Lower lobe of right lung (tissue), 2 donors: ENCODE measurements around the gene ARHGAP32. TPM values are rescaled to one million over a fixed set of nuclear protein-coding genes. Genes with fewer than 3 reads are reported as not detected.

Experiments used
- ATAC-seq, 2 donors: fragments of 200-7000 bp; cut with Tn5 transposase; one replicate each; pipeline ENCODE4 v1.9.1; 2020 to 2022; ENCODE audit warnings: mild to moderate bottlenecking in 2 of 2, moderate library complexity in 2 of 2
- DNase-seq: peaks from one replicate; pipeline ENCODE4 v3.0.0-alpha.2; 2020
- H3K27ac ChIP-seq: fragments of 200-600 bp; one replicate; pipeline ENCODE4 v1.8.0; 2022
- H3K27me3 ChIP-seq: fragments of 200-600 bp; one replicate; pipeline ENCODE4 v1.8.0; 2022; ENCODE audit warnings: low read depth
- H3K36me3 ChIP-seq: fragments of 200-600 bp; one replicate; pipeline ENCODE4 v1.8.0; 2022; ENCODE audit warnings: mild to moderate bottlenecking
- H3K4me1 ChIP-seq: fragments of 200-600 bp; one replicate; pipeline ENCODE4 v1.8.0; 2022
- H3K4me3 ChIP-seq: fragments of 200-600 bp; one replicate; pipeline ENCODE4 v1.8.0; 2022; ENCODE audit warnings: mild to moderate bottlenecking
- H3K9me3 ChIP-seq: fragments of 200-600 bp; one replicate; pipeline ENCODE4 v1.8.0; 2022
- intact Hi-C: fragments of 100-400 bp; cut with DNase I; formaldehyde crosslinking; loops from one replicate; pipeline ENCODE4 v1.11.0; 2022
- total RNA-seq: library from RNA; stranded (reverse); fragmentation: NEBNext Ultra II Directional; extraction: Animal tissue kit (Norgen Biotek cat#: 25700); gene quantifications from one replicate; pipeline ENCODE4 v1.2.1, GENCODE V29; 2021
- TF ChIP-seq, protein P1 (sequence below): fragments of 200-600 bp; IDR thresholded peaks from one replicate; pipeline ENCODE4 v1.8.0; 2022; ENCODE audit warnings: antibody characterized with exemption, mild to moderate bottlenecking
- donor health status: DM: no; HTN: yes; CAD: no; lungs with severe emphysema.

Gene ARHGAP32
- total RNA-seq, 1 donor from 2014 or later = 27.9 TPM

DNA sequence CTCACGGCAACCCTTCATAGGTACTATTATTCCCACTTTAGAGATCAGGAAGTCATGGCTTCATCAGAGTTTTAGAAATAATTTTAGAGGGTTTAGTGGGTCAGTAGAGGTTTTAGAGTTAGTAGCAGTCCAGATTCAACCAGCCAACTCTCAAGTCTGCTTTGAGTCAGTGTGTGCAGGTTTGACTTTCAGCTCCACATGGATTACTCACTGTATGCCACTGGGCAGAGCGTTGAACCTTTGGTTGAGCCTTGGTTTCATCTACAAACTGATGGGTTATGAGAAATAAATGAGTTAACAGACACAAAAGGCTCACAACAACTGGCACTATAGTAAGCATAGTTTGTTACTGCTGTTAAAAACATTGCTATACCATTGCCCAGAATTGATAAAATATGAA is 230.5 kb downstream of the ARHGAP32 start:
- Histone ChIP-seq H3K27ac (no peak overlapping the region), H3K27me3 (no peaks in the 10 kb centered on the region), H3K4me3 (no peak overlapping the region), H3K9me3 (no peaks in the 10 kb centered on the region), H3K36me3 (no peaks in the 10 kb centered on the region), H3K4me1 (peaks cover 7% of the 10 kb centered on the region)
- ATAC-seq (no peak), DNase-seq (no peak)
- intact Hi-C loops = no loop called here
- TF ChIP-seq, protein P1, sequence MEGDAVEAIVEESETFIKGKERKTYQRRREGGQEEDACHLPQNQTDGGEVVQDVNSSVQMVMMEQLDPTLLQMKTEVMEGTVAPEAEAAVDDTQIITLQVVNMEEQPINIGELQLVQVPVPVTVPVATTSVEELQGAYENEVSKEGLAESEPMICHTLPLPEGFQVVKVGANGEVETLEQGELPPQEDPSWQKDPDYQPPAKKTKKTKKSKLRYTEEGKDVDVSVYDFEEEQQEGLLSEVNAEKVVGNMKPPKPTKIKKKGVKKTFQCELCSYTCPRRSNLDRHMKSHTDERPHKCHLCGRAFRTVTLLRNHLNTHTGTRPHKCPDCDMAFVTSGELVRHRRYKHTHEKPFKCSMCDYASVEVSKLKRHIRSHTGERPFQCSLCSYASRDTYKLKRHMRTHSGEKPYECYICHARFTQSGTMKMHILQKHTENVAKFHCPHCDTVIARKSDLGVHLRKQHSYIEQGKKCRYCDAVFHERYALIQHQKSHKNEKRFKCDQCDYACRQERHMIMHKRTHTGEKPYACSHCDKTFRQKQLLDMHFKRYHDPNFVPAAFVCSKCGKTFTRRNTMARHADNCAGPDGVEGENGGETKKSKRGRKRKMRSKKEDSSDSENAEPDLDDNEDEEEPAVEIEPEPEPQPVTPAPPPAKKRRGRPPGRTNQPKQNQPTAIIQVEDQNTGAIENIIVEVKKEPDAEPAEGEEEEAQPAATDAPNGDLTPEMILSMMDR = no peak

DNA sequence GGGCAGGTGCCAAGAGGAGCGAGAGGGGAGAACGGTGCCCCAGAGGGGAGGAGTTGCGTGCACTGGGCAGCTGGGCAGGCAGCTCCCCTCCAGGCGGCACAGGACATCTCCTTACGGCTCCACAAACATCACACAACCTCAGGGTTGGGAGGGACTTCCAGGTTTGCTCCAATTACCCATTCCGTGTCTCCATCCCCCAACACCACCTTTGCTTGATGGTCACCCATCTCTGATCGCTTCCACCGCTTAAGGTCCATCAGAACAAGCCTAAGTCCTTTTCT is 235.0 kb downstream of the ARHGAP32 start:
- intact Hi-C loops = loop anchor here (5.0 kb wide), 1 partner anchor 70 kb away; no protein-coding TSS in a partner anchor
- Histone ChIP-seq H3K4me3 (no peak overlapping the region), H3K9me3 (no peaks in the 10 kb centered on the region), H3K4me1 (no peaks in the 10 kb centered on the region), H3K27ac (no peak overlapping the region), H3K27me3 (no peaks in the 10 kb centered on the region), H3K36me3 (no peaks in the 10 kb centered on the region)
- ATAC-seq (peak in 1 of 2 donors; percentile 7), DNase-seq (no peak)
- TF ChIP-seq, protein P1 = no peak

DNA sequence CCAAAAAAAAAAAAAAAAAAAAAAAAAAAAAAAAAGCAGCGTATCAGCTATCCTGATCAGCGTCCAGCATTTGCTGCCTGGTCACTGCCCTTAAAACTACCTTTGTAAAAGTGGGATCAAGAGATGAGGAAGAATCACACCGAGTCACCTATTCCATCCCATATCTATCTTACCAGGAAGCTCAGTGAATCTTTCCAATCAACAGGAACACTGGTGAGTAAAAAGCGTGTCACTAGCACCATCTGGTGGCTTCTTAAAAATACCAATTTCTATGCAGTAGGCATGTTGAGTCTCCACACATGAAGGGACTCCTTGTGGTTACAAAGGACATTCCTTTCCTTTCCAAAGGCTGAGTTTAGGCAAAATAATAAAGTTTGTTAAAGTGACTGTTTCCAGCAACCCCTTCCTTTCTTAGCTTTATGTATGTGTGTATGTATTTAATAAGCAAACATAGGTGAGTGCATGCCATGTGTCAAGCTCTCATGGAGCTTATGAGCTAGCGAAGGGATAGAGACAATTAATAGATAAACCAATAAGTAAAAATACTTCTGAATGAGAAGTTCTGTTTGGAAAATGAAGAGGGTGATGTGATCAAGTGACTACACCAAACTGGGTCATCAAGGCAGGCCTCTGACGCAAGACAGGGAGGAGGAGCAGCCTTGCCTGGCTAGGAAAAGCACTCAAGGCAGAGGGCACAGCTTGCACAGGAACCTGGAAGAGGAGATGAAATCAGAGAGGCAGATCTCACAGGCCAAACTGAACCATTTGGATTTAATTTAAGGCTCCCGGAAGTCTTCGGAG is 235.5 kb downstream of the ARHGAP32 start:
- intact Hi-C loops = loop anchor here (5.0 kb wide), 1 partner anchor 69 kb away; no protein-coding TSS in a partner anchor

DNA sequence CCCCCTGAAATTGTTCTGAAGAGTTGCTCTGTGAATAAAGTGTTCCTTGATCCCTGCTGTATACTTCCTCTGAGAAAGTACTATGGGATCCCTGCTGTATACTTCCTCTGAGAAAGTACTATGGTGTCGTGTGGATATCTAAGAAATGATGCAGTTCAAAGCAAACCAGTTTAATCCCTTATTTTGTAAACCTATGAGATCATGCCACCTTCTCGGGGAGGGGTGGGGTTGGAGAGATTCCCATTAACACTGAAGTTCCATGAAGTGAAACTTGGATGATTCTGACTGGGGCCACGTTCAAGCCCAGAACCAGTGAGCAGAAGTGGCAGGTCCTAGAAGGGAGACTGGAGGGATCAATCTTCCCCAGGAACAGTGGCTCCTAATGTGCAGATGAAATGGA is 236.5 kb downstream of the ARHGAP32 start:
- Histone ChIP-seq H3K27ac (no peak overlapping the region), H3K4me1 (no peaks in the 10 kb centered on the region), H3K36me3 (no peaks in the 10 kb centered on the region), H3K27me3 (no peaks in the 10 kb centered on the region), H3K9me3 (no peaks in the 10 kb centered on the region), H3K4me3 (no peak overlapping the region)
- ATAC-seq = no peak
- intact Hi-C loops = loop anchor here (5.0 kb wide), 1 partner anchor 68 kb away; no protein-coding TSS in a partner anchor
- no peak for DNase-seq
- TF ChIP-seq, protein P1 = no peak

More for the DNA sequence above, 235.5 kb downstream of the ARHGAP32 start:
- no peaks in the 10 kb centered on the region for H3K36me3 ChIP-seq
- H3K4me1 ChIP-seq = no peaks in the 10 kb centered on the region
- ATAC-seq = peak; percentile 68 to 83
- no peak for DNase-seq
- no peak overlapping the region for H3K4me3 ChIP-seq
- no peaks in the 10 kb centered on the region for H3K27me3 ChIP-seq
- TF ChIP-seq, protein P1 = peak; percentile 67
- no peaks in the 10 kb centered on the region for H3K9me3 ChIP-seq
- no peak overlapping the region for H3K27ac ChIP-seq

DNA sequence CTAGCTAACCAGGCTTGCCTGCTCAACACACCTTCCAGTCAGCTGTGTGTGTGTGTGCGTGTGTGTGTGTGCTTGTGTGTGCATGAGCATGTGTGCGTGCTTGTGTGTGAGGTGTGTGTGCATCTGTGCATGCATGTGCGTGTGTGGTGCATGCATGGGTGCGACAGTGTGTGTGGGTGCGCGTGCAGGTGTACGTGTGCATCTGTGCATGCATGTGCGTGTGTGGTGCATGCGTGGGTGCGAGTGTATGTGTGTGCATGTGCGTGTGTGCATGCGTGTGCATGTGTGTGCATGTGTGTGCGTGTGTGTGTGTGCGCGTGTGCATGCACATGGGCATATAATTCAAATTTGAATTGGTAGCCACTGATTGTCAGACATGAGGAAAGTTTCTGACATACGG is 239.0 kb downstream of the ARHGAP32 start:
- TF ChIP-seq, protein P1 = no peak
- intact Hi-C loops = no loop called here
- ATAC-seq (peak in 1 of 2 donors; percentile 30), DNase-seq (no peak)
- Histone ChIP-seq H3K4me3 (no peak overlapping the region), H3K27ac (no peak overlapping the region), H3K4me1 (no peaks in the 10 kb centered on the region), H3K9me3 (no peaks in the 10 kb centered on the region), H3K36me3 (no peaks in the 10 kb centered on the region), H3K27me3 (no peaks in the 10 kb centered on the region)
